Nephron progenitor cell (in vitro differentiated cells): ENCODE measurements around the gene RNF144A.

Source experiments
- DNase-seq: peaks from one replicate; pipeline ENCODE4 v3.0.0; 2021
- H3K27ac Mint-ChIP-seq: 2 replicates; pipeline ENCODE4 v1.8.0; 2021; ENCODE audit warnings: mild to moderate bottlenecking, moderate library complexity, mixed read lengths
- H3K27me3 Mint-ChIP-seq: 2 replicates; pipeline ENCODE4 v1.8.0; 2021; ENCODE audit warnings: mild to moderate bottlenecking, low read depth, mixed read lengths; ENCODE audit not compliant: poor library complexity
- H3K36me3 Mint-ChIP-seq: 2 replicates; pipeline ENCODE4 v1.8.0; 2021; ENCODE audit warnings: low read depth, mixed read lengths
- H3K4me1 Mint-ChIP-seq: 2 replicates; pipeline ENCODE4 v1.8.0; 2021; ENCODE audit warnings: mixed read lengths
- H3K4me3 Mint-ChIP-seq: 2 replicates; pipeline ENCODE4 v1.8.0; 2021; ENCODE audit warnings: mild to moderate bottlenecking, moderate library complexity, mixed read lengths
- H3K9me3 Mint-ChIP-seq: 2 replicates; pipeline ENCODE4 v1.8.0; 2021; ENCODE audit warnings: mild to moderate bottlenecking, moderate library complexity, mixed read lengths
- TF ChIP-seq, protein P1 (sequence below): fragments of 200-600 bp; sonication (generic); IDR thresholded peaks from 2 replicates; pipeline ENCODE4 v1.5.0; 2021; ENCODE audit warnings: antibody characterized with exemption

The RNF144A gene

GRCh38 chr2:6955511-6956136 is 38.4 kb downstream of the RNF144A start:
- peaks cover 44% of the 10 kb centered on the region for H3K4me1 Mint-ChIP-seq
- peaks cover 3% of the 10 kb centered on the region for H3K27me3 Mint-ChIP-seq
- DNase-seq: no peak
- no peaks in the 10 kb centered on the region for H3K9me3 Mint-ChIP-seq
- no peak overlapping the region for H3K4me3 Mint-ChIP-seq
- TF ChIP-seq, protein P1, sequence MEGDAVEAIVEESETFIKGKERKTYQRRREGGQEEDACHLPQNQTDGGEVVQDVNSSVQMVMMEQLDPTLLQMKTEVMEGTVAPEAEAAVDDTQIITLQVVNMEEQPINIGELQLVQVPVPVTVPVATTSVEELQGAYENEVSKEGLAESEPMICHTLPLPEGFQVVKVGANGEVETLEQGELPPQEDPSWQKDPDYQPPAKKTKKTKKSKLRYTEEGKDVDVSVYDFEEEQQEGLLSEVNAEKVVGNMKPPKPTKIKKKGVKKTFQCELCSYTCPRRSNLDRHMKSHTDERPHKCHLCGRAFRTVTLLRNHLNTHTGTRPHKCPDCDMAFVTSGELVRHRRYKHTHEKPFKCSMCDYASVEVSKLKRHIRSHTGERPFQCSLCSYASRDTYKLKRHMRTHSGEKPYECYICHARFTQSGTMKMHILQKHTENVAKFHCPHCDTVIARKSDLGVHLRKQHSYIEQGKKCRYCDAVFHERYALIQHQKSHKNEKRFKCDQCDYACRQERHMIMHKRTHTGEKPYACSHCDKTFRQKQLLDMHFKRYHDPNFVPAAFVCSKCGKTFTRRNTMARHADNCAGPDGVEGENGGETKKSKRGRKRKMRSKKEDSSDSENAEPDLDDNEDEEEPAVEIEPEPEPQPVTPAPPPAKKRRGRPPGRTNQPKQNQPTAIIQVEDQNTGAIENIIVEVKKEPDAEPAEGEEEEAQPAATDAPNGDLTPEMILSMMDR: no peak
- H3K27ac Mint-ChIP-seq: peak overlapping the region; percentile 89
- H3K36me3 Mint-ChIP-seq: no peaks in the 10 kb centered on the region

- H3K27ac Mint-ChIP-seq: no peak overlapping the region
- peaks cover under 1% of the 10 kb centered on the region for H3K36me3 Mint-ChIP-seq
- H3K9me3 Mint-ChIP-seq: no peaks in the 10 kb centered on the region
- DNase-seq: no peak
- peaks cover 3% of the 10 kb centered on the region for H3K27me3 Mint-ChIP-seq
- no peak overlapping the region for H3K4me3 Mint-ChIP-seq
- peaks cover 44% of the 10 kb centered on the region for H3K4me1 Mint-ChIP-seq
- TF ChIP-seq, protein P1: no peak
These were observed 39.4 kb downstream of the RNF144A start for GRCh38 chr2:6956566-6956965.

- TF ChIP-seq, protein P1: no peak
- H3K27me3 Mint-ChIP-seq: peaks cover 8% of the 10 kb centered on the region
- no peaks in the 10 kb centered on the region for H3K9me3 Mint-ChIP-seq
- H3K27ac Mint-ChIP-seq: peak overlapping the region; percentile 33
- no peak for DNase-seq
- peaks cover 44% of the 10 kb centered on the region for H3K4me1 Mint-ChIP-seq
- peaks cover 5% of the 10 kb centered on the region for H3K36me3 Mint-ChIP-seq
- H3K4me3 Mint-ChIP-seq: no peak overlapping the region
These were observed 40.0 kb downstream of the RNF144A start for GRCh38 chr2:6957031-6957714.

- H3K36me3 Mint-ChIP-seq: peaks cover 12% of the 10 kb centered on the region
- H3K27me3 Mint-ChIP-seq: peaks cover 8% of the 10 kb centered on the region
- no peaks in the 10 kb centered on the region for H3K9me3 Mint-ChIP-seq
- H3K4me3 Mint-ChIP-seq: no peak overlapping the region
- TF ChIP-seq, protein P1: no peak
- peak; percentile 38 for DNase-seq
- H3K4me1 Mint-ChIP-seq: peaks cover 44% of the 10 kb centered on the region
- H3K27ac Mint-ChIP-seq: peak overlapping the region; percentile 40
These were observed 40.9 kb downstream of the RNF144A start for GRCh38 chr2:6957910-6958615.

DNA sequence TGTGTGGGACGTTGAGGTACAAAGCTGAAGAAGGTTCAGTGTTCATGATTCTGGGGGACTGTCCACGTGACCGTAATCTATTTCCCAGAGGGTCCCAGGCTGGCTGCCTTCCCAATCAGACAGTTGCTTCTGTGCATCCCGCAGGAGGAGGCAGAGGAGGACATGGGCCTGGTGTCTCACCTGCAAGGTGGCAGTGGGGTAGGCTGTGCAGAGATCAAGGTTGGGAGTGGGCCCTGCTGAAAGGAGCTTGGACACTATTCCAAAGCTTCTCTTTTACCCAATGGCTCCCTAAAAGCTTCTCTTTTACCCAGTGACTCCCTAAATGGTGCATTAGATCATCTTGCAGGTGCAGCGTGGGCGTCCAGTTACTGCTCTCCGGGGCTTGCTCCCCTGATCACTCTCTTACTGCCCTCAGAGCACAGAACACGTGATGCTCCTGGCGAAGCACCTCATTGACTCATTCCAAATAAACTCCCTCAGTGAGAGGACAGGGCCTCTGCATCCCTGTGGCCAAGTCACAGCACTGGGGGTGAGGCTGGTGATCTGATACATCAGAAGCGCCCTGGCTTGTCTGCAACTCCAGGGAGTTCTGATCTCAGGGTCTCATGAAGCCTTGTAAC is 41.5 kb downstream of the RNF144A start:
- Mint-ChIP-seq H3K4me3 (no peak overlapping the region), H3K27ac (peak overlapping the region; percentile 18), H3K36me3 (peaks cover 19% of the 10 kb centered on the region), H3K4me1 (peaks cover 44% of the 10 kb centered on the region), H3K9me3 (peaks cover 3% of the 10 kb centered on the region), H3K27me3 (peaks cover 8% of the 10 kb centered on the region)
- TF ChIP-seq, protein P1: no peak
- no peak for DNase-seq
